Thymus (tissue), 11 donors: ENCODE data around the gene PIEZO2. TPM values are rescaled to one million over a fixed set of nuclear protein-coding genes. Genes with fewer than 3 reads are reported as not detected.
"Not testable (repeated sequence)": the region's sequence is repeated elsewhere in the genome, so short reads cannot be mapped to it uniquely, and the experiment has no call there.

Source experiments
- DNase-seq, 9 donors: peaks; one replicate each; pipeline ENCODE4 v3.0.0-alpha.2; 2013; ENCODE audit warnings: low spot score in 9 of 9, low read depth in 6 of 9, missing footprints in 1 of 9
- H3K27ac ChIP-seq, 2 donors: one replicate each; pipeline ENCODE4 v1.5.1; 2013; ENCODE audit warnings: control low read depth in 1 of 2, low read depth in 1 of 2, low read length in 1 of 2, mild to moderate bottlenecking in 1 of 2, moderate library complexity in 1 of 2
- H3K27me3 ChIP-seq, 2 donors: one replicate each; pipeline ENCODE4 v1.5.1; 2013; ENCODE audit warnings: low read length in 1 of 2; ENCODE audit not compliant: control insufficient read depth in 2 of 2, insufficient read depth in 1 of 2
- H3K36me3 ChIP-seq, 2 donors: one replicate each; pipeline ENCODE4 v1.5.1; 2013; ENCODE audit warnings: low read length in 1 of 2, mild to moderate bottlenecking in 1 of 2, moderate library complexity in 1 of 2; ENCODE audit not compliant: control insufficient read depth in 2 of 2, insufficient read depth in 2 of 2
- H3K4me1 ChIP-seq, 2 donors: one replicate each; pipeline ENCODE4 v1.5.1; 2013; ENCODE audit warnings: low read length in 2 of 2; ENCODE audit not compliant: control insufficient read depth in 2 of 2, insufficient read depth in 2 of 2
- H3K4me3 ChIP-seq, 2 donors: one replicate each; pipeline ENCODE4 v1.5.1; 2013; ENCODE audit warnings: low read length in 2 of 2, control low read depth in 1 of 2, mild to moderate bottlenecking in 1 of 2
- H3K9me3 ChIP-seq, 2 donors: one replicate each; pipeline ENCODE4 v1.5.1; 2013; ENCODE audit warnings: low read length in 1 of 2, mild to moderate bottlenecking in 1 of 2; ENCODE audit not compliant: control insufficient read depth in 2 of 2, insufficient read depth in 1 of 2
- WGBS: extraction: QIAGEN DNeasy Blood & Tissue Kit; methylation state at CpG from one replicate; pipeline ENCODE4 v1.1.7; 2013; 5-methylcytosine and 5-hydroxymethylcytosine counted together
- polyA plus RNA-seq: library from polyadenylated mRNA; stranded (reverse); fragments of 200-250 nt; gene quantifications from one replicate; pipeline ENCODE4 v1.2.3, GENCODE V29; 2013
- total RNA-seq: library from RNA; stranded (reverse); fragments of 120-200 nt; gene quantifications from one replicate; pipeline ENCODE4 v1.2.4, GENCODE V29; 2013
- donor health status: healthy.

The PIEZO2 gene
- total and polyA plus RNA-seq, 2 donors = 1.5 to 3.2 TPM

- Histone ChIP-seq H3K4me1 (no peaks in the 10 kb centered on the region), H3K4me3 (no peak overlapping the region), H3K9me3 (no peaks in the 10 kb centered on the region), H3K36me3 (no peaks in the 10 kb centered on the region), H3K27ac (no peak overlapping the region), H3K27me3 (no peaks in the 10 kb centered on the region)
- 89% methylated on average over 8 of the region's 8 CpGs for WGBS
- DNase-seq = no peak
Observed at GRCh38 chr18:10847408-10847790, 302.0 kb downstream of the PIEZO2 start.

- no peaks in the 10 kb centered on the region for H3K4me1 ChIP-seq
- H3K27me3 ChIP-seq = no peaks in the 10 kb centered on the region
- H3K27ac ChIP-seq = no peak overlapping the region
- 97% methylated on average over 6 of the region's 6 CpGs for WGBS
- H3K4me3 ChIP-seq = no peak overlapping the region
- no peaks in the 10 kb centered on the region for H3K9me3 ChIP-seq
- no peak for DNase-seq
- no peaks in the 10 kb centered on the region for H3K36me3 ChIP-seq
Observed at GRCh38 chr18:10846657-10847407, 302.5 kb downstream of the PIEZO2 start.

- not testable (repeated sequence) for H3K27ac ChIP-seq, H3K4me1 ChIP-seq, H3K36me3 ChIP-seq, H3K27me3 ChIP-seq, H3K4me3 ChIP-seq, H3K9me3 ChIP-seq, DNase-seq
- WGBS = 90% methylated on average over 2 of the region's 2 CpGs
Observed at GRCh38 chr18:10846035-10846434, 303.3 kb downstream of the PIEZO2 start.

GRCh38 chr18:10843565-10843964 is 305.8 kb downstream of the PIEZO2 start:
- WGBS = 93% methylated on average over 5 of the region's 5 CpGs
- DNase-seq = no peak
- Histone ChIP-seq H3K27ac (no peak overlapping the region), H3K9me3 (no peaks in the 10 kb centered on the region), H3K4me3 (no peak overlapping the region), H3K4me1 (no peaks in the 10 kb centered on the region), H3K36me3 (no peaks in the 10 kb centered on the region), H3K27me3 (no peaks in the 10 kb centered on the region)

- Histone ChIP-seq H3K9me3 (no peaks in the 10 kb centered on the region), H3K4me1 (no peaks in the 10 kb centered on the region), H3K27me3 (no peaks in the 10 kb centered on the region), H3K4me3 (no peak overlapping the region), H3K27ac (no peak overlapping the region), H3K36me3 (no peaks in the 10 kb centered on the region)
- DNase-seq = no peak
- 92% methylated on average over 1 of the region's 1 CpG for WGBS
Observed at GRCh38 chr18:10842861-10843260, 306.5 kb downstream of the PIEZO2 start.

GRCh38 chr18:10842371-10842770 is 307.0 kb downstream of the PIEZO2 start:
- WGBS = 77% methylated on average over 4 of the region's 4 CpGs
- Histone ChIP-seq H3K27ac (no peak overlapping the region), H3K9me3 (no peaks in the 10 kb centered on the region)

GRCh38 chr18:10841203-10841602 is 308.2 kb downstream of the PIEZO2 start:
- no peaks in the 10 kb centered on the region for H3K27me3 ChIP-seq
- no peaks in the 10 kb centered on the region for H3K4me1 ChIP-seq
- H3K27ac ChIP-seq = no peak overlapping the region
- no peaks in the 10 kb centered on the region for H3K36me3 ChIP-seq
- H3K9me3 ChIP-seq = no peaks in the 10 kb centered on the region
- H3K4me3 ChIP-seq = no peak overlapping the region
- no peak for DNase-seq

More at GRCh38 chr18:10842371-10842770, 307.0 kb downstream of the PIEZO2 start:
- H3K27me3 ChIP-seq = no peaks in the 10 kb centered on the region
- no peaks in the 10 kb centered on the region for H3K36me3 ChIP-seq
- no peak for DNase-seq
- H3K4me3 ChIP-seq = no peak overlapping the region
- H3K4me1 ChIP-seq = no peaks in the 10 kb centered on the region

GRCh38 chr18:10840743-10841142 is 308.6 kb downstream of the PIEZO2 start:
- Histone ChIP-seq H3K27me3 (no peaks in the 10 kb centered on the region), H3K9me3 (no peaks in the 10 kb centered on the region), H3K27ac (no peak overlapping the region), H3K36me3 (no peaks in the 10 kb centered on the region), H3K4me3 (no peak overlapping the region), H3K4me1 (no peaks in the 10 kb centered on the region)
- no peak for DNase-seq
- WGBS = 25% methylated on average over 2 of the region's 2 CpGs

- Histone ChIP-seq H3K9me3 (no peaks in the 10 kb centered on the region), H3K4me3 (no peak overlapping the region), H3K27me3 (no peaks in the 10 kb centered on the region), H3K27ac (no peak overlapping the region), H3K4me1 (no peaks in the 10 kb centered on the region), H3K36me3 (no peaks in the 10 kb centered on the region)
- WGBS = 95% methylated on average over 1 of the region's 1 CpG
- DNase-seq = no peak
Observed at GRCh38 chr18:10839421-10839820, 309.9 kb downstream of the PIEZO2 start.
